AG08396 (cell line): Measurements from ENCODE around the gene SLC38A10.

Source experiments
- DNase-seq: peaks from one replicate; pipeline ENCODE4 v3.0.0; 2012; ENCODE audit warnings: low spot score, mixed read lengths

Gene SLC38A10

GRCh38 chr17:81252987-81253329, 42.1 kb downstream of the SLC38A10 start:
- DNase-seq = no peak

- no peak for DNase-seq
Observed at GRCh38 chr17:81252326-81252986, 42.7 kb downstream of the SLC38A10 start.

- no peak for DNase-seq
Observed at GRCh38 chr17:81251709-81252301, 43.3 kb downstream of the SLC38A10 start.

- no peak for DNase-seq
Observed at GRCh38 chr17:81251094-81251708, 43.9 kb downstream of the SLC38A10 start.

GRCh38 chr17:81250286-81251093, 44.6 kb downstream of the SLC38A10 start:
- DNase-seq = no peak

- DNase-seq = no peak
Observed at GRCh38 chr17:81249223-81250040, 45.7 kb downstream of the SLC38A10 start.

- DNase-seq = no peak
Observed at GRCh38 chr17:81248649-81249048, 46.5 kb downstream of the SLC38A10 start.

GRCh38 chr17:81247339-81247990, 47.6 kb downstream of the SLC38A10 start:
- DNase-seq = no peak

GRCh38 chr17:81246679-81247338, 48.3 kb downstream of the SLC38A10 start:
- DNase-seq = no peak

- no peak for DNase-seq
Observed at GRCh38 chr17:81246343-81246670, 48.8 kb downstream of the SLC38A10 start.

GRCh38 chr17:81245665-81246342, 49.3 kb downstream of the SLC38A10 start:
- DNase-seq = no peak

GRCh38 chr17:81245024-81245664, 50.0 kb downstream of the SLC38A10 start:
- DNase-seq = peak; percentile 48

GRCh38 chr17:81244358-81245023, 50.6 kb downstream of the SLC38A10 start:
- DNase-seq = no peak

GRCh38 chr17:81243333-81243664, 51.8 kb downstream of the SLC38A10 start:
- DNase-seq = no peak

- no peak for DNase-seq
Observed at GRCh38 chr17:81242421-81243332, 52.4 kb downstream of the SLC38A10 start.

GRCh38 chr17:81241648-81242420, 53.3 kb downstream of the SLC38A10 start:
- DNase-seq = peak; percentile 75

GRCh38 chr17:81241203-81241602, 53.9 kb downstream of the SLC38A10 start:
- no peak for DNase-seq

- DNase-seq = no peak
Observed at GRCh38 chr17:81240761-81241160, 54.3 kb downstream of the SLC38A10 start.
